ENCODE results near the gene NAT16. TPM values are rescaled to one million over a fixed set of nuclear protein-coding genes. Genes with fewer than 3 reads are reported as not detected.
"Not testable (repeated sequence)": the region's sequence is repeated elsewhere in the genome, so short reads cannot be mapped to it uniquely, and the experiment has no call there.

Gene NAT16
- total RNA-seq, 1 experiment from 2014 or later = not detected

GRCh38 chr7:101159696-101160674, 20.1 kb downstream of the NAT16 start:
- DNase-seq (ENCODE audit: low spot score) = peak; percentile 49

- no peak for DNase-seq (ENCODE audit: low spot score)
Measured at GRCh38 chr7:101156866-101157589, 23.1 kb downstream of the NAT16 start.

- DNase-seq (ENCODE audit: low spot score) = no peak
Measured at GRCh38 chr7:101156277-101156676, 23.8 kb downstream of the NAT16 start.

- DNase-seq (ENCODE audit: low spot score) = no peak
Measured at GRCh38 chr7:101155303-101155702, 24.8 kb downstream of the NAT16 start.

- no peak for DNase-seq (ENCODE audit: low spot score)
Measured at GRCh38 chr7:101154693-101155102, 25.4 kb downstream of the NAT16 start.

- peak; percentile 94 for DNase-seq (ENCODE audit: low spot score)
Measured at GRCh38 chr7:101153969-101154692, 26.0 kb downstream of the NAT16 start, which contains the start of gene AP1S1. TSS of gene AP1S1 (plus strand) at chr7:101154476. CDS start at chr7:101154515, 39 bp downstream.

GRCh38 chr7:101151908-101152651, 28.0 kb downstream of the NAT16 start:
- no peak for DNase-seq (ENCODE audit: low spot score)

- no peak for DNase-seq (ENCODE audit: low spot score)
Measured at GRCh38 chr7:101140746-101141382, 39.2 kb downstream of the NAT16 start.

- DNase-seq (ENCODE audit: low spot score) = no peak
Measured at GRCh38 chr7:101140339-101140699, 39.8 kb downstream of the NAT16 start.

GRCh38 chr7:101138213-101138870, 41.8 kb downstream of the NAT16 start:
- DNase-seq (ENCODE audit: low spot score) = peak; percentile 99

GRCh38 chr7:101137651-101138212, 42.4 kb downstream of the NAT16 start:
- DNase-seq (ENCODE audit: low spot score) = no peak

- DNase-seq (ENCODE audit: low spot score) = no peak
Measured at GRCh38 chr7:101134399-101134980, 45.6 kb downstream of the NAT16 start.

GRCh38 chr7:101133621-101134398, 46.3 kb downstream of the NAT16 start:
- DNase-seq (ENCODE audit: low spot score) = no peak

- DNase-seq (ENCODE audit: low spot score) = not testable (repeated sequence)
Measured at GRCh38 chr7:101132626-101133600, 47.2 kb downstream of the NAT16 start.

GRCh38 chr7:101129603-101130117, 50.4 kb downstream of the NAT16 start:
- DNase-seq (ENCODE audit: low spot score) = no peak

- no peak for DNase-seq (ENCODE audit: low spot score)
Measured at GRCh38 chr7:101128040-101128834, 51.9 kb downstream of the NAT16 start.

All from H4 (cell line).